BJ (cell line): ENCODE results near the gene ADCY3. TPM values are rescaled to one million over a fixed set of nuclear protein-coding genes. Genes with fewer than 3 reads are reported as not detected.

ENCODE experiments used
- CTCF ChIA-PET: fragments of 350-600 bp; formaldehyde crosslinking; extraction: SDS; loops from one replicate; lab custom pipeline; 2021; ENCODE audit warnings: antibody characterized with exemption, inconsistent platforms; lab: Yijun Ruan, JAX
- POLR2A ChIA-PET: fragments of 300-600 bp; sonication (Branson Sonifier 250); formaldehyde crosslinking; extraction: SDS; loops from one replicate; lab custom pipeline; 2021; ENCODE audit warnings: antibody characterized with exemption; lab: Charles Lee
- DNase-seq: peaks from one replicate; pipeline ENCODE4 v3.0.0-alpha.2; 2011; ENCODE audit warnings: low read depth
- H3K27me3 ChIP-seq: 2 replicates; pipeline ENCODE4 v1.6.0; 2011; ENCODE audit warnings: low read length; ENCODE audit not compliant: control insufficient read depth, insufficient read depth
- H3K36me3 ChIP-seq: 2 replicates; pipeline ENCODE4 v1.5.1; 2011; ENCODE audit warnings: low read length; ENCODE audit not compliant: control insufficient read depth, insufficient read depth
- H3K4me3 ChIP-seq: 2 replicates; pipeline ENCODE4 v1.5.1; 2011; ENCODE audit warnings: low read depth, mild to moderate bottlenecking, control low read depth, low read length
- CTCF ChIP-seq: IDR thresholded peaks from 2 replicates; pipeline ENCODE4 v1.5.1; 2011; ENCODE audit warnings: low read depth, mild to moderate bottlenecking, control low read depth, inconsistent platforms, low read length, moderate library complexity; ENCODE audit not compliant: insufficient read depth
- polyA plus RNA-seq: library from polyadenylated mRNA; depleted of rRNA; stranded (reverse); fragments of >200 nt; gene quantifications from 2 replicates; pipeline ENCODE4 v1.2.3, GENCODE V29; 2011

The ADCY3 gene
- polyA plus RNA-seq, 1 experiment = 73.3 TPM

GRCh38 chr2:24958411-24958935, 38.4 kb upstream of the ADCY3 start:
- Histone ChIP-seq H3K27me3 (no peaks in the 10 kb centered on the region), H3K4me3 (no peak overlapping the region), H3K36me3 (peaks cover 3% of the 10 kb centered on the region)
- ChIA-PET POLR2A (no interaction called here), CTCF (no interaction called here)
- no peak for DNase-seq
- TF ChIP-seq CTCF = no peak

GRCh38 chr2:24957976-24958375, 37.9 kb upstream of the ADCY3 start:
- TF ChIP-seq CTCF = no peak
- Histone ChIP-seq H3K27me3 (no peaks in the 10 kb centered on the region), H3K36me3 (peaks cover 3% of the 10 kb centered on the region), H3K4me3 (no peak overlapping the region)
- POLR2A ChIA-PET = no interaction called here
- CTCF ChIA-PET = no interaction called here
- DNase-seq = no peak

- ChIA-PET POLR2A (no interaction called here), CTCF (interaction anchor here (1.5 kb wide), 1 partner anchor 18 kb away, joined by 4 read pairs; no protein-coding TSS in a partner anchor)
- peaks cover 3% of the 10 kb centered on the region for H3K36me3 ChIP-seq
- TF ChIP-seq CTCF = no peak
- H3K27me3 ChIP-seq = no peaks in the 10 kb centered on the region
- no peak overlapping the region for H3K4me3 ChIP-seq
- no peak for DNase-seq
Measured at GRCh38 chr2:24957221-24957620, 37.2 kb upstream of the ADCY3 start.

DNA sequence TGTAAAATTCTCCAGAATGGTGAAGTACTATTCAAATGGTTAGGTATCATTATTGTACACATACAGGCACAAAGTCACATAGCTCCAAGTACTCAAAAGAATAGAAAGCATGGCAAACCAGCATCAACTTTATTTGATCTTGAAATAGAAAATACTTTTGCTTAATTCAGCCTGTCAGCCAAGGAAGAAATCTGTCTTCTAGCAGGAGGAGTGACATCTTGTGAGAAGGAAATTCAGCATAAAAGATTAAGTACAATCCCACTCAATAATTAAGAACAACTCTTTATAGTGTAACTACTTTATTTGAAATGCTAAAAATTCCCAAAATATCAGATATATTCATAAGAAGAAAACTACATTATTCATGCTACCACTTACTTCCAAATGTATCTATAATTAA, 35.9 kb upstream of the ADCY3 start:
- ChIA-PET CTCF (interaction anchor here (0.9 kb wide), 1 partner anchor 128 kb away, joined by 3 read pairs; no protein-coding TSS in a partner anchor), POLR2A (no interaction called here)
- H3K27me3 ChIP-seq = no peaks in the 10 kb centered on the region
- DNase-seq = no peak
- H3K4me3 ChIP-seq = no peak overlapping the region
- peaks cover 2% of the 10 kb centered on the region for H3K36me3 ChIP-seq
- no peak for TF ChIP-seq CTCF

GRCh38 chr2:24955232-24955631, 35.2 kb upstream of the ADCY3 start:
- Histone ChIP-seq H3K27me3 (no peaks in the 10 kb centered on the region), H3K4me3 (no peak overlapping the region), H3K36me3 (peaks cover 2% of the 10 kb centered on the region)
- CTCF ChIA-PET = no interaction called here
- no peak for TF ChIP-seq CTCF
- POLR2A ChIA-PET = no interaction called here
- no peak for DNase-seq
